GM18907 (cell line): Measurements from ENCODE around the gene COL5A2.

ENCODE experiments used
- ATAC-seq: cut with Tn5 transposase; IDR thresholded peaks from one replicate; pipeline ENCODE4 v1.9.1; 2021; ENCODE audit warnings: mild to moderate bottlenecking, moderate library complexity; ENCODE audit not compliant: unreplicated experiment

Gene COL5A2

GRCh38 chr2:189109921-189110397, 69.6 kb downstream of the COL5A2 start:
- peak; percentile 96 for ATAC-seq

GRCh38 chr2:189104934-189105333, 74.6 kb downstream of the COL5A2 start:
- ATAC-seq, result no peak

DNA sequence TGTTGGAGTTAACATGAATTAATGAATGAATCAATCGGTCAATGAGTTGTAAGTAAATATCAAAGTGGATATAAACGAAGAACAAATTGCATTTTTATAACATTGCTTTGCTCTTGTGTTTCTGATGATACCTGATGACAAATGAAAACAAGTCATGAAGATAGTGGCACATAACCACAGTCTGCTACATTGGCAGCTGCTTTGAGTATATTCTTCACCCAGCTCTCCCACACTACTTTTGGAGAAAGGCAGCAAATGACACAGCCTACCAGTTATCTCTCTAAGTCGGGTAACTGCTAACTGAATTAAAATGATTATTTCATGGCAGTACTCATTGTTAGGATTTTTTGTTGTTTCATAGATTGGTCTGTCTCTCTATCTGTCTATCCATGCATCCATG, 76.8 kb downstream of the COL5A2 start:
- ATAC-seq, result no peak

DNA sequence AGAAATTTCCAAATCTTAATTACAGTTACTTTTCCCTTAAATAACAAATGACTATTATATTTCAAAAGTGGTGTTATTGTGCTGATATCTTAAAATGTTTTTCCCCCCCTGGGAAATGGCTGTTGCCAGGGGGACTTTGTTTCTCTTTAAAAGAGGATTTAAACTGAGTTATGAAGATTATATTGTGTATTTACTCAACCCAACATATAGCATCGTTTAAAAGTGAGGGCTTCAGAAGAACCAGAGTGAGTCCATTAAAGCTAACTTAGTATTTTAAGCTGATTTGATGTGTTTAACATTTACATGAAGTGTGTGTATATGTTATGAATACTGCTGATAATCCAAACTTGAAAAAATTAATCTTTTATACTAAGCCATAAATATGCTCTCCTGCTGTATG, 81.6 kb downstream of the COL5A2 start:
- no peak for ATAC-seq

DNA sequence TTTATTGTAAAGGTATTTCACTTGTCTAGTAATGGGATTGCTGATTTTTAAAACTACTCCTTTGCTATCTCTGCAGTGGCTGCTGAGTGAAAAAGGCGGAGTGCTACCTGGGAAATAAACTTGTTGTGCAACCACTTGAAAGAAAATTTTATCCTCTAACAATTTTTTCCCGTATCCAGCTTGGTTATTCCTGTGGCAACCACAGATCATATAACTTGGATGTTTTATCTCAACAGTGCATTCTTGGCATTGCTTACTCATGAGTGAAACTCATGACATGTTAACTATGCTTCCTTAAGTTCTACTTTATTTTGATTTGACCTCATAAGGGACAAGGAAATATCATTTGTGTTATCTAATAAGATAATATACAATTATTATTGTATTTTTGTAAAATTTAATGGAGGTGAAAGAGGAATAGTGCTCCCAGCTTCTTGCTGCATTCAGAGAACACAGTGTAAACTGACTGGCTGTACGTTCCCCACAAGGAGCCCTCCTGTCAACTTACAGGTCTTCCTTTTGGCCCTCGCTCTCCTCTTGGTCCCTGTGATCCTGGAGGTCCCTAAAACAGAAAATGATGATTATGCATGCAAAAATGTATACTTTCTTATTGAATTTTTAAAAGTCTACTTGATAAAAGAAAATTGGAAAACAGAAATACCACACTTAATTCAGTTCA, 82.7 kb downstream of the COL5A2 start:
- ATAC-seq, result no peak

DNA sequence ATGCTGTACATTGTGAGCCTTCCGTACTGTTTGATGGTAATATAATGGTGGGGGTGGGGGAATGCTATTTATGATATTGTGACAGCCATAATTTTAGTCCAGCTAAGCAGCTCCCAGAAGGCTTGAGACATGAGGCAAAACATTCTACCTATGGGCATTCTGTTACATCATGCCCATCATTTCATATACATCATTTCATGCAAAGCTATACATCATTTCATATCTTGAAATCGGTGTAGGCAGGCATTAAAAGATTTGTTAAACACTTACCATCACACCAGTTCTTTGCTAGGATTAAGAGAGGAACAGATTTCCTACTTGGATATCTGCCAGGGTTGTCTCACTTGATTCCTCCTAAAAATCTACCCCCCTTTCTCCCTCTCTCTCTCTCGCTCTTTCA, 84.5 kb downstream of the COL5A2 start:
- no peak for ATAC-seq

DNA sequence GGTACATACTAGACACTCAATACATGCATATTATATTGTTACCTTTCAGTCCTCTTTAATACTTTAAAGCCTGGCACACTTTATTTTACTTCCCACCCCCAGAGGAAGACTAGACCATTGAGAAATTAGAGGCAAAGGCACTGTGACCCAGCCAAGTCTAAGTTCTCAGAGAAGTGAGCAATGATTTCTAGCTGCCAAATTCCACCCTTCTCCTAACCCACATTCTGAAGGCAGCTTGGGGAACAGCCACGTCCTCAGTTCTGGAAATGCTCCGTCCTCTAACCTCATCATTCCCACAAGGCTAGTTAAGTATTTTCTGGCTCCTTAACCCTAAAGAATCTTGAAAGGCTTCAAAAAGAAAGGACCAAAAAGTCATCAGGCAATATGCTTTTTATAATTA, 86.6 kb downstream of the COL5A2 start:
- no peak for ATAC-seq

- no peak for ATAC-seq
Measured at GRCh38 chr2:189091253-189091652, 88.3 kb downstream of the COL5A2 start.

GRCh38 chr2:189088591-189089205, 90.9 kb downstream of the COL5A2 start:
- no peak for ATAC-seq

DNA sequence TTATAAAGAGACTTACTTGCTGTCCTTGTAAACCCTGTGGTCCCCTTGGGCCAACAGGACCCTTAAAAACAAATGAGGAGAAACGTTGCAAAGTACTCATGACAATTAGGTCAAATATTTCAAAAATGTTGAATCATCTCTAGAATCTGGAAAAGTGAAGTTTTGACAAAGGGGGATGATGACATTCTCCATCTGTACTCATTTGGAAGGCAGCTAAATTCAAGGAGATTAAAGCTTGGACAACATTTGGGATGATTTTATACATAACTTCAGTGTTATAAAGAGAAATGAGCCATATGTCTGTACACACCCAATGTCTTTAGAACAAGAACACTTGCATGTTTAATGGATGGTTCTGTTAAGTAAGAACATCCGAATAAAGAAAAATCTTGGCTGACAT, 92.9 kb downstream of the COL5A2 start:
- ATAC-seq, result no peak

GRCh38 chr2:189086250-189086649, 93.3 kb downstream of the COL5A2 start:
- ATAC-seq, result no peak

DNA sequence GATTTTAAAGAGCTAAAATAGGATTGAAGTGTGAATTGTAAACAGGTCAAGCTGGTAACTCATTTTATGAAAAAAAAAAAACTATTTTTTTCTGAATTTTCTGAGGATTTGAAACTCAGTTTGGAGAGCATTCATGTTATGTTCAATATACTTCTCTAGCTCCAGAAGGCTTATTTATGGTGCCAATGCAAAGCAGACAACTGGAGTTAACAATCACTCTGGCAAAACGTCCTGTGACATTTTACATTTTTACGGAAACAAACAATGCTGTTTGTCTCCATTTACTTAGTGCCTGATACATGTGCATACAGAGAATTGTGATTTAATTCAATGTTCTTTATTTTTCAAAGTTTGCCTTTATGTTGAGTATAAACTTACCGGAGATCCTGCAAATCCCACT, 96.0 kb downstream of the COL5A2 start:
- ATAC-seq, result no peak

DNA sequence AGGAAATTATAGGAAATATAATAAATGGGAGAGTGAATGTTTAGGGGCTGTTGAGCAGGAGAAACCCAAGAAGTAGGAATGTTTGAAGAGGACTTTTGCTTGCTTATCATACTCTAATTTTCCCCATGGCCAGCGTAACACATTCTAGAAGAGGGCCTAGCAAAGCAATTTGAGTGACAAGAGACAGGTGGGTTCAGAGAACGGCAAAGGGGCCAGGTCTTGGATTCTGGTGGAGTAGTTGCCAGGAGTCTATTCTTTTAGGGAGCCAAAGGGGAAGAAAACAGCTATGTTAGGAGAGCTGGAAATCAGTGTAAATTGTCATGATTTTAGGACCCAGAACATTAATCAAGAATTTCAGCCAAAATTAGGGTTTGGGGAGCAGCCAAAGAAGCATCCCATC, 96.5 kb downstream of the COL5A2 start:
- ATAC-seq, result no peak

DNA sequence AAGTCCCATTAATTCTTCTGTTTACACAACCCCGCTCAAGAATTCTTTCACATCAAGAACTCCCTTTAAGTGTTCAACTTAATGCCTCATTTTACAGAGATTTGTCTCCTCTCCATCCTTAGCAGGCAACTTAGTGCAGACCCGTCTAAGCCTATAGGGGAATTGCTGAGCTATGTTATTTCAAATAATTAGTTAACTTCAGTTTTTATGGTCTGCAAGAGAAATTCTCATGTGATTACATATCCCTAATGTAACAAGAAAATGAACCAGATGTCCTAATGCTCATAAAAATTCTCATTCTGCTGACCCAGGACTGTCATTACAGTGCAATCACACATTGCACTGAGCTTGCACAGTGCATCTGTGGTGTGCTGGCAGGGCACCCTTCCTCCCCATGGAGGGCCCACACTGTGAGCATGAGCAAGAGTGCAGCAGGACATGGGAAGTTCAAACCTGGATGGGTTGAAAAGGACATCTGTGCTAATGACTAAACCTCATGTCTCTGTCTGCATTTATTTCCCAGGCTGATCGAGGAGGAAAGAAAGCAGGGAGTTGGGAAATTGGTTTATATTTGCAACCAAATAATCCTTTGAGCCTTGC, 97.1 kb downstream of the COL5A2 start:
- no peak for ATAC-seq

GRCh38 chr2:189076572-189076971, 103.0 kb downstream of the COL5A2 start:
- no peak for ATAC-seq

DNA sequence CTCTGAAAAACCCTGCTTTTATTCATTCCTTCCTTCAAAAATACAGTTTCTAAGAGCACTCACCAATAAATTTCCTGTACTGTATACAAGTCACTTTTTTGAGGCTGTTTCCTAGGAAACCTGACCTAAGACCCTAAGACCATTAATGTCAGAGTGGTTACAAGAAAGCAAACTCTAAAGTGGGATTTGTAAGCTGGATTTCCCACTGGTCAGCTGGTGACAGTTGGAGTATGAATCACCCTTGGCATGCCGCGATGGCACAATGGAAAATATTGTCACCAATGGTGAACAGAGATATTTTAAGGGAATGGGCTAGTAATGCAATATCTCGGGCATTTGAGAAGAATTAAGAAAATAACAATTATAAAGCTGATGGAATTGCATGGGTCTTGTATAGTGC, 103.4 kb downstream of the COL5A2 start:
- ATAC-seq, result no peak

DNA sequence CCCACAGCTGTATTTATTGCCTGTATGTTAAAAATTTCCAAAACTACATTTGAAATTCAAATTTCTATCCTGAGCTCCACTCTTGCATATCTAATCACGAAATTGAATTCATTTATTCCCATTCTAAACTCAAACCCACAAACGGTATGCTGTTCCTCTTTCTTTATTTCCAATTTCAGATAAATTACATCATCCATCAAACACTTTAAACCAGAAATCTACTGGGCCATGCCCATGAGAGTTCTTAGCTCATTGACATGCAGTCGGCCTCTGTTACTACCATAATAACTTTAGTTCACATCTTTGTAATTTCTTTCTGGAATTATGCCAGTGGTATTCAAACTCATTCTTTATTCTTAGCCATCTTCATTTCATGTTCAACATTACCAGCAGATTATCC, 105.1 kb downstream of the COL5A2 start:
- ATAC-seq, result no peak

DNA sequence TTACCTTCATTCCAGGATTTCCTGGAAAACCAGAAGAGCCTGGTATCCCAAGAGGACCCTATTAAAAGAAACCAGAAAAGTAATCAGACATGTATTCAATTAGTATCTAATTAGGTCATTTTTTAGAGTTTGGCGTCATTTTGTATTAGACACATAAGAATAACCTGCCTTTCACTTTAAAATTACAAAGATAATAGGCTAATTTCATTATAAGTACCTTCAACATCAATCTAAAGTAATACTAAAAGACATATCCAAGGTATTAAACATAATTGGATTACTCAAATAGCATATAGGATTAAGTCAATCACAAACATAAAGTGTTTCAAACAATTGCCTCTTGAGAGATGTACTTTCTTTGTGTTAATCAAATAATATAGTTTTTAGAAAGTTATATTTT, 107.5 kb downstream of the COL5A2 start:
- ATAC-seq, result no peak

- ATAC-seq, result no peak
Measured at GRCh38 chr2:189069855-189070619, 109.5 kb downstream of the COL5A2 start.

GRCh38 chr2:189066037-189066436, 113.5 kb downstream of the COL5A2 start:
- no peak for ATAC-seq

- no peak for ATAC-seq
Measured at GRCh38 chr2:189060096-189060642, 119.4 kb downstream of the COL5A2 start.
